ENCODE data around the gene PDE6H. TPM values are rescaled to one million over a fixed set of nuclear protein-coding genes. Genes with fewer than 3 reads are reported as not detected.

Gene PDE6H
- total and polyA plus RNA-seq, 4 donors, result not detected

GRCh38 chr12:14962797-14963196 lies 10.0 kb upstream of the PDE6H start (continued):
- TF ChIP-seq RAD21 (IDR thresholded peaks at IDR 0.05), result no peak

GRCh38 chr12:14963520-14963919 lies 9.3 kb upstream of the PDE6H start:
- WGBS, result 91% methylated on average over 7 of the region's 7 CpGs
- Histone ChIP-seq H3K27me3 (ENCODE audit: control insufficient read depth in 4 of 4, insufficient read depth in 4 of 4, low read length in 3 of 4) (no peaks in the 10 kb centered on the region), H3K27ac (ENCODE audit: low read depth in 1 of 2, low read length in 2 of 2) (no peak overlapping the region), H3K9me3 (ENCODE audit: control insufficient read depth in 4 of 4, low read length in 3 of 4) (no peaks in the 10 kb centered on the region), H3K9ac (ENCODE audit: low read depth in 1 of 2, low read length in 2 of 2) (no peak overlapping the region), H3K4me1 (ENCODE audit: control insufficient read depth in 4 of 4, insufficient read depth in 4 of 4, low read length in 3 of 4) (peaks cover 0 to 2% (median 0%) of the 10 kb centered on the region in 4 donors), H3K36me3 (ENCODE audit: control insufficient read depth in 4 of 4, insufficient read depth in 3 of 4, low read depth in 1 of 4, low read length in 3 of 4) (no peaks in the 10 kb centered on the region), H3K4me3 (ENCODE audit: low read depth in 1 of 3, low read length in 3 of 3) (no peak overlapping the region)
- no peak for DNase-seq (ENCODE audit: low spot score)
- TF ChIP-seq RXRA (IDR thresholded peaks at IDR 0.05) (no peak), RAD21 (IDR thresholded peaks at IDR 0.05) (no peak), MAX (IDR thresholded peaks at IDR 0.05) (no peak), YY1 (IDR thresholded peaks at IDR 0.05) (no peak), JUND (IDR thresholded peaks at IDR 0.05) (no peak), HNF4G (IDR thresholded peaks at IDR 0.05) (no peak), FOXA1 (IDR thresholded peaks at IDR 0.05) (no peak), TAF1 (conservative IDR thresholded peaks at IDR 0.05) (no peak), ATF3 (IDR thresholded peaks at IDR 0.05) (no peak), FOXA2 (IDR thresholded peaks at IDR 0.05) (no peak), HNF4A (conservative IDR thresholded peaks at IDR 0.05) (no peak), CTCF (IDR thresholded peaks at IDR 0.05; ENCODE audit: low read depth, low read length, missing input control) (no peak), REST (IDR thresholded peaks at IDR 0.05) (no peak), ZBTB33 (IDR thresholded peaks at IDR 0.05) (no peak), NR2F2 (IDR thresholded peaks at IDR 0.05) (no peak), GABPA (IDR thresholded peaks at IDR 0.05 in 1 of 2, conservative IDR thresholded peaks at IDR 0.05 in 1 of 2) (no peak), EGR1 (IDR thresholded peaks at IDR 0.05; ENCODE audit: low read depth in 2 of 2) (no peak)

All from liver (tissue), 9 donors.